HepG2 (cell line): ENCODE data around the gene JADE2. TPM values are rescaled to one million over a fixed set of nuclear protein-coding genes. Genes with fewer than 3 reads are reported as not detected.

Source experiments
- ATAC-seq: fragments of 200-7000 bp; cut with Tn5 transposase; 3 replicates; pipeline ENCODE4 v1.9.1; 2020; ENCODE audit warnings: mild to moderate bottlenecking, moderate library complexity
- BruUV-seq: library from RNA; stranded (reverse); fragments of 400-500 nt; replicated peaks from 2 replicates; lab custom pipeline; 2021; lab: Mats Ljungman, UMichigan
- CTCF ChIA-PET: fragments of 300-600 bp; formaldehyde crosslinking; extraction: SDS; loops from one replicate; lab custom pipeline; 2021; ENCODE audit warnings: low total read pairs, inconsistent platforms, low intra/inter-chr PET ratio; lab: Yijun Ruan, JAX
- POLR2A ChIA-PET: fragments of 350-600 bp; sonication (Branson Sonifier 250); formaldehyde crosslinking; loops from one replicate; lab custom pipeline; 2020; ENCODE audit warnings: antibody characterized with exemption, inconsistent platforms; lab: Yijun Ruan, JAX
- DNase-seq: peaks from one replicate; pipeline ENCODE4 v3.0.0-alpha.2; 2015; ENCODE audit warnings: low spot score
- FAIRE-seq: peaks from 3 replicates; lab custom pipeline; 2011; peaks lifted over from hg19 to GRCh38; lab: Jason Lieb, UNC
- H2AFZ ChIP-seq: one replicate; pipeline ENCODE4 v1.6.1; 2011; ENCODE audit warnings: low read length, inconsistent platforms
- H3K27ac ChIP-seq: fragments of 300-600 bp; 3 replicates; pipeline ENCODE4 v1.8.0; 2011; ENCODE audit warnings: mixed run types, mild to moderate bottlenecking, mixed read lengths, low read length, inconsistent platforms; ENCODE audit not compliant: insufficient read depth; ENCODE audit errors: extremely low read length
- H3K27me3 ChIP-seq, 2 experiments: fragments of 200-600 bp in 1 of 2; 2 replicates in 1 of 2; 3 replicates in 1 of 2; pipeline versions ENCODE4 v1.6.0 to v1.8.0; 2011; ENCODE audit warnings: low read length in 2 of 2, mild to moderate bottlenecking in 2 of 2, moderate library complexity in 2 of 2, inconsistent platforms in 1 of 2; ENCODE audit not compliant: insufficient read depth in 2 of 2, control insufficient read depth in 1 of 2
- H3K36me3 ChIP-seq, 2 experiments: fragments of 200-600 bp in 1 of 2; replicated peaks in 1 of 2; 2 replicates in 1 of 2; 3 replicates in 1 of 2; pipeline versions ENCODE4 v1.5.1 to v1.8.0; 2011; ENCODE audit warnings: low read length in 2 of 2, inconsistent platforms in 1 of 2; ENCODE audit not compliant: insufficient read depth in 2 of 2, control insufficient read depth in 1 of 2
- H3K4me1 ChIP-seq: 2 replicates; pipeline ENCODE4 v1.5.1; 2012; ENCODE audit warnings: low read length, inconsistent platforms; ENCODE audit not compliant: insufficient read depth
- H3K4me2 ChIP-seq: 2 replicates; pipeline ENCODE4 v1.6.0; 2011; ENCODE audit warnings: low read depth, low read length, inconsistent platforms
- H3K4me3 ChIP-seq, 3 experiments: fragments of 200-600 bp in 1 of 3; sonication (generic), shearing (Covaris generic) in 1 of 3; replicated peaks in 1 of 3; 2 replicates each; pipeline ENCODE4 v1.5.1; 2011 to 2016; ENCODE audit warnings: low read length in 3 of 3, inconsistent platforms in 2 of 3, low read depth in 2 of 3, mild to moderate bottlenecking in 2 of 3, control low read depth in 1 of 3, mixed read lengths in 1 of 3; ENCODE audit not compliant: insufficient read depth in 1 of 3
- H3K79me2 ChIP-seq: one replicate; pipeline ENCODE4 v1.6.1; 2011; ENCODE audit warnings: low read length, inconsistent platforms; ENCODE audit not compliant: insufficient read depth
- H3K9ac ChIP-seq: 2 replicates; pipeline ENCODE4 v1.6.0; 2011; ENCODE audit warnings: mild to moderate bottlenecking, low read depth, low read length, inconsistent platforms; ENCODE audit not compliant: insufficient read depth
- H3K9me3 ChIP-seq: 2 replicates; pipeline ENCODE4 v1.5.1; 2012; ENCODE audit warnings: mild to moderate bottlenecking, low read length
- H4K20me1 ChIP-seq: 2 replicates; pipeline ENCODE4 v1.6.0; 2011; ENCODE audit warnings: inconsistent platforms, mild to moderate bottlenecking, low read length, moderate library complexity; ENCODE audit not compliant: insufficient read depth
- ZBTB8A ChIP-seq: sonication (generic); formaldehyde crosslinking; IDR thresholded peaks from 2 replicates; pipeline ENCODE4 v1.4.0; 2020; ENCODE audit warnings: mild to moderate bottlenecking, low read depth, missing genetic modification reagents, borderline replicate concordance
- ZNF879 ChIP-seq: sonication (generic); formaldehyde crosslinking; IDR thresholded peaks from 2 replicates; pipeline ENCODE4 v1.8.1; 2023; ENCODE audit warnings: missing genetic modification reagents
- WGBS: methylation state at CpG from one replicate; pipeline ENCODE4 v1.1.6; 2017; ENCODE audit warnings: low lambda C conversion rate; 5-methylcytosine and 5-hydroxymethylcytosine counted together
- in situ Hi-C: cut with HindIII; loops from 2 replicates; pipeline ENCODE4 v1.10.0; 2017; ENCODE audit warnings: low pct_unique_long_range_greater_than_20kb; ENCODE audit not compliant: extremely low pct_ligation_motif_present
- intact Hi-C: fragments of 100-400 bp; cut with micrococcal nuclease; formaldehyde crosslinking; loops from one replicate; pipeline ENCODE4 v1.10.0; 2022; ENCODE audit not compliant: unreplicated experiment
- polyA plus RNA-seq, 8 experiments: library from polyadenylated mRNA; depleted of rRNA in 3 of 8; stranded (reverse) in 7 of 8; unstranded in 1 of 8; fragments of >200 nt; fragmentation: Illumina TruSeq in 4 of 8; extraction: Trizol in 4 of 8; gene quantifications; 2 replicates each; pipeline versions ENCODE4 v1.2.1 to v1.2.3, GENCODE V29; 2011 to 2016; ENCODE audit warnings: low read depth in 4 of 8, missing spikeins in 1 of 8, mixed read lengths in 1 of 8; ENCODE audit not compliant: insufficient read depth in 1 of 8
- total RNA-seq, 5 experiments: library from RNA; depleted of rRNA; stranded (reverse); fragments of >200 nt; fragmentation: Illumina TruSeq; extraction: Trizol; gene quantifications; 2 replicates each; pipeline ENCODE4 v1.2.3, GENCODE V29; 2016; ENCODE audit warnings: low read depth in 1 of 5
- TF ChIP-seq, protein P1 (sequence below): sonication (generic); formaldehyde crosslinking; IDR thresholded peaks from 2 replicates; pipeline ENCODE4 v1.5.0; 2020; ENCODE audit warnings: mild to moderate bottlenecking, missing genetic modification reagents

JADE2 gene
- total and polyA plus RNA-seq, 2 of the 13 experiments (the other 11 are each of a cell fraction or from before 2014, with no cell fraction given) = 7.5 to 15.1 TPM

DNA sequence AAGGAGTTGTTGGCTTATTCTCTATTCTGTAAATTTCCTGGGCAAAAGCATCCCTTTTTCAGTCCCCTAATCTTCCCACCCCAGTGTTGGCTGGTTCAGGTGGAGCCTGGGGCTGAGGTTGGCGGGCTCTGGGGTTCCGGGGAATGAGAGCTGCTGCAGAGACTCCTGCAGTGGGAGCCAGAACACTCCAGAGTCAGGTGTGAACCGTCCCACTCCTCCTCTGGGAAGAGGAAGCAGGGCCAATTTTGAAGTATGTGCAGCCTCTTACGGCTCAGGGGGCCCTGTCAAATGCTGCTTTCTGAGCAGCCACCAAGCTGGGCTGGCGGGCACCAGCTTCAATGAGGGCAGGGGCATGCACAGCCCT lies 42.8 kb downstream of the JADE2 start:
- Histone ChIP-seq H3K36me3 (peaks cover 28 to 78% of the 10 kb centered on the region in 2 experiments; a peak in 4 of 5 replicates), H3K9me3 (no peaks in the 10 kb centered on the region), H3K27me3 (no peaks in the 10 kb centered on the region), H3K4me2 (no peak overlapping the region), H3K4me3 (no peak overlapping the region), H3K9ac (no peak overlapping the region), H3K27ac (no peak overlapping the region), H3K79me2 (no peaks in the 10 kb centered on the region), H2AFZ (no peak overlapping the region), H3K4me1 (no peaks in the 10 kb centered on the region), H4K20me1 (no peaks in the 10 kb centered on the region)
- ChIA-PET CTCF (no interaction called here), POLR2A (interaction anchor here (0.6 kb wide), 1 partner anchor 48 kb away, joined by 3 read pairs; no protein-coding TSS in a partner anchor)
- no TSS peak for BruUV-seq
- DNase-seq (no peak), ATAC-seq (no peak), FAIRE-seq (no peak)
- WGBS = 100% methylated on average over 5 of the region's 5 CpGs
- in situ Hi-C loops = no loop called here
- TF ChIP-seq, protein P1, sequence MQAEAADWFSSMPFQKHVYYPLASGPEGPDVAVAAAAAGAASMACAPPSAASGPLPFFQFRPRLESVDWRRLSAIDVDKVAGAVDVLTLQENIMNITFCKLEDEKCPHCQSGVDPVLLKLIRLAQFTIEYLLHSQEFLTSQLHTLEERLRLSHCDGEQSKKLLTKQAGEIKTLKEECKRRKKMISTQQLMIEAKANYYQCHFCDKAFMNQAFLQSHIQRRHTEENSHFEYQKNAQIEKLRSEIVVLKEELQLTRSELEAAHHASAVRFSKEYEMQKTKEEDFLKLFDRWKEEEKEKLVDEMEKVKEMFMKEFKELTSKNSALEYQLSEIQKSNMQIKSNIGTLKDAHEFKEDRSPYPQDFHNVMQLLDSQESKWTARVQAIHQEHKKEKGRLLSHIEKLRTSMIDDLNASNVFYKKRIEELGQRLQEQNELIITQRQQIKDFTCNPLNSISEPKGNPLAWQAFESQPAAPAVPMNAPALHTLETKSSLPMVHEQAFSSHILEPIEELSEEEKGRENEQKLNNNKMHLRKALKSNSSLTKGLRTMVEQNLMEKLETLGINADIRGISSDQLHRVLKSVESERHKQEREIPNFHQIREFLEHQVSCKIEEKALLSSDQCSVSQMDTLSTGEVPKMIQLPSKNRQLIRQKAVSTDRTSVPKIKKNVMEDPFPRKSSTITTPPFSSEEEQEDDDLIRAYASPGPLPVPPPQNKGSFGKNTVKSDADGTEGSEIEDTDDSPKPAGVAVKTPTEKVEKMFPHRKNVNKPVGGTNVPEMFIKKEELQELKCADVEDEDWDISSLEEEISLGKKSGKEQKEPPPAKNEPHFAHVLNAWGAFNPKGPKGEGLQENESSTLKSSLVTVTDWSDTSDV (CRISPR knock-in tag) = no peak
- no peak for TF ChIP-seq ZBTB8A (CRISPR knock-in tag)
- no peak for TF ChIP-seq ZNF879 (CRISPR knock-in tag)
- intact Hi-C loops = no loop called here
